CD14-positive monocyte (primary cell): ENCODE measurements around the gene RAB5IF. TPM values are rescaled to one million over a fixed set of nuclear protein-coding genes. Genes with fewer than 3 reads are reported as not detected.
A peak's percentile ranks its signal among the peaks of the same experiment; 100 is the strongest.

Experiments used
- DNase-seq, 3 donors: peaks; one replicate each; pipeline ENCODE4 v3.0.0-alpha.2; 2011 to 2022
- H2AFZ ChIP-seq: 2 replicates; pipeline ENCODE4 v1.6.0; 2012; ENCODE audit warnings: mild to moderate bottlenecking, low read depth, low read length, inconsistent platforms; ENCODE audit not compliant: insufficient read depth, poor library complexity, severe bottlenecking
- H3K27ac ChIP-seq, 2 donors: 1 replicate in 1 of 2; 2 replicates in 1 of 2; pipeline ENCODE4 v1.5.1; 2012 to 2013; ENCODE audit warnings: low read length in 2 of 2, control low read depth in 1 of 2, inconsistent platforms in 1 of 2, low read depth in 1 of 2, mild to moderate bottlenecking in 1 of 2
- H3K27me3 ChIP-seq, 2 donors: one replicate each; pipeline versions ENCODE4 v1.6.0 to v1.6.1; 2011 to 2013; ENCODE audit warnings: low read length in 2 of 2; ENCODE audit not compliant: control insufficient read depth in 2 of 2, insufficient read depth in 2 of 2
- H3K36me3 ChIP-seq, 2 donors: replicated peaks in 1 of 2; 1 replicate in 1 of 2; 2 replicates in 1 of 2; pipeline versions ENCODE4 v1.5.1 to v1.6.1; 2012 to 2013; ENCODE audit warnings: low read length in 2 of 2, control low read depth in 1 of 2, inconsistent platforms in 1 of 2, mild to moderate bottlenecking in 1 of 2; ENCODE audit not compliant: insufficient read depth in 2 of 2, control insufficient read depth in 1 of 2
- H3K4me1 ChIP-seq, 2 donors: 1 replicate in 1 of 2; 2 replicates in 1 of 2; pipeline versions ENCODE4 v1.5.1 to v1.6.1; 2012 to 2013; ENCODE audit warnings: low read length in 2 of 2, control low read depth in 1 of 2, inconsistent platforms in 1 of 2, mild to moderate bottlenecking in 1 of 2, moderate library complexity in 1 of 2; ENCODE audit not compliant: insufficient read depth in 2 of 2, control insufficient read depth in 1 of 2
- H3K4me2 ChIP-seq: replicated peaks from 2 replicates; pipeline ENCODE3; 2012; ENCODE audit warnings: low read length, moderate library complexity, mild to moderate bottlenecking; ENCODE audit not compliant: poor library complexity, severe bottlenecking; ENCODE audit errors: extremely low read depth
- H3K4me3 ChIP-seq, 3 experiments: fragments of 200-600 bp in 1 of 3; sonication (generic) in 1 of 3; replicated peaks in 1 of 3; 1 replicate in 2 of 3; 2 replicates in 1 of 3; pipeline ENCODE4 v1.5.1; 2011 to 2013; ENCODE audit warnings: low read length in 3 of 3, mild to moderate bottlenecking in 3 of 3, control low read depth in 2 of 3, low read depth in 2 of 3, inconsistent platforms in 1 of 3, moderate library complexity in 1 of 3
- H3K79me2 ChIP-seq: 2 replicates; pipeline ENCODE4 v1.6.0; 2012; ENCODE audit warnings: mild to moderate bottlenecking, control low read depth, inconsistent platforms, low read length, moderate library complexity; ENCODE audit not compliant: insufficient read depth
- H3K9ac ChIP-seq: 2 replicates; pipeline ENCODE4 v1.6.0; 2017; ENCODE audit warnings: low read length, mild to moderate bottlenecking; ENCODE audit not compliant: insufficient read depth, poor library complexity, severe bottlenecking
- H3K9me3 ChIP-seq, 2 donors: replicated peaks in 1 of 2; 1 replicate in 1 of 2; 2 replicates in 1 of 2; pipeline versions ENCODE4 v1.5.1 to v1.6.1; 2012 to 2013; ENCODE audit warnings: low read length in 2 of 2, control low read depth in 1 of 2; ENCODE audit not compliant: control insufficient read depth in 1 of 2, insufficient read depth in 1 of 2
- H4K20me1 ChIP-seq: 2 replicates; pipeline ENCODE4 v1.6.0; 2012; ENCODE audit warnings: mild to moderate bottlenecking, low read length, control low read depth, moderate library complexity; ENCODE audit not compliant: insufficient read depth
- H3K27ac Mint-ChIP-seq, 7 donors: one replicate each; pipeline ENCODE4 v1.8.0; 2020; ENCODE audit warnings: mild to moderate bottlenecking in 7 of 7, mixed read lengths in 7 of 7, moderate library complexity in 6 of 7, inconsistent platforms in 2 of 7
- H3K27me3 Mint-ChIP-seq, 3 donors: one replicate each; pipeline ENCODE4 v1.8.0; 2021 to 2022; ENCODE audit warnings: low read depth in 3 of 3, mild to moderate bottlenecking in 3 of 3, mixed read lengths in 3 of 3, moderate library complexity in 3 of 3, inconsistent platforms in 1 of 3
- H3K36me3 Mint-ChIP-seq, 2 donors: one replicate each; pipeline ENCODE4 v1.8.0; 2020; ENCODE audit warnings: mixed read lengths in 2 of 2, inconsistent platforms in 1 of 2, mild to moderate bottlenecking in 1 of 2
- H3K4me1 Mint-ChIP-seq: one replicate; pipeline ENCODE4 v1.8.0; 2020; ENCODE audit warnings: mild to moderate bottlenecking, mixed read lengths
- H3K4me3 Mint-ChIP-seq, 2 donors: one replicate each; pipeline ENCODE4 v1.8.0; 2020; ENCODE audit warnings: mild to moderate bottlenecking in 2 of 2, mixed read lengths in 2 of 2, moderate library complexity in 1 of 2
- H3K9me3 Mint-ChIP-seq, 7 donors: one replicate each; pipeline ENCODE4 v1.8.0; 2020 to 2022; ENCODE audit warnings: mixed read lengths in 7 of 7, mild to moderate bottlenecking in 6 of 7, moderate library complexity in 6 of 7, inconsistent platforms in 2 of 7
- CTCF ChIP-seq: fragments of 200-600 bp; IDR thresholded peaks from one replicate; pipeline ENCODE4 v1.8.0; 2022; ENCODE audit warnings: antibody characterized with exemption, mild to moderate bottlenecking
- WGBS: methylation state at CpG from one replicate; pipeline ENCODE4 v1.1.5; 2013; ENCODE audit warnings: missing lambda C conversion rate; ENCODE audit not compliant: insufficient coverage; 5-methylcytosine and 5-hydroxymethylcytosine counted together
- intact Hi-C, 2 donors: fragments of 100-400 bp; cut with micrococcal nuclease; formaldehyde crosslinking; loops; one replicate each; pipeline versions ENCODE4 v1.15.0 to v1.15.1; 2023
- polyA minus RNA-seq: library from RNA; depleted of rRNA, polyadenylated mRNA; stranded (reverse); fragments of >200 nt; gene quantifications from 2 replicates; pipeline ENCODE4 v1.2.3, GENCODE V29; 2012
- polyA plus RNA-seq, 3 donors: library from polyadenylated mRNA; depleted of rRNA in 1 of 3; unstranded in 2 of 3; stranded (reverse) in 1 of 3; fragments of 300-500 nt in 2 of 3; fragments of >200 nt in 1 of 3; fragmentation: Illumina TruSeq in 2 of 3; gene quantifications; 1 replicate in 2 of 3; 2 replicates in 1 of 3; pipeline ENCODE4 v1.2.3, GENCODE V29; 2012 to 2021
- total RNA-seq, 12 experiments: library from RNA in 1 of 12; stranded (reverse) in 1 of 12; fragments of 120-200 nt in 1 of 12; gene quantifications; one replicate each; pipeline ENCODE4 v1.2.4 and lab custom pipeline; 2013 to 2026; ENCODE audit warnings: mixed read lengths in 6 of 12, inconsistent platforms in 1 of 12

RAB5IF gene
- total RNA-seq (2013), result 225 TPM
- polyA plus RNA-seq (100 to 1,000 TPM; 325 to 790 (median 757) TPM), polyA minus RNA-seq (76.2 and 129 TPM in 2 replicates), total RNA-seq (lab: John Stamatoyannopoulos, UW) (2.7 to 12.6 (median 5.5) reads per million in 11 experiments)

- DNase-seq, result peak; percentile 98 to 100 (median 99)
- H3K9me3 Mint-ChIP-seq, result peaks cover 0 to 1% (median 0%) of the 10 kb centered on the region in 7 donors
- Histone ChIP-seq H4K20me1 (peaks cover 49% of the 10 kb centered on the region), H3K9me3 (no peaks in the 10 kb centered on the region), H3K4me3 (peak within 1 kb of the TSS; percentile 81 to 100 (median 84)), H3K79me2 (peaks cover 50% of the 10 kb centered on the region), H3K4me2 (peak within 1 kb of the TSS; percentile 96), H3K27me3 (no peaks in the 10 kb centered on the region), H3K4me1 (peaks cover 40 to 46% of the 10 kb centered on the region in 2 donors), H3K27ac (peak within 1 kb of the TSS; percentile 96 to 97), H3K9ac (peak within 1 kb of the TSS; percentile 93), H3K36me3 (peaks cover 29 to 33% of the 10 kb centered on the region in 2 donors), H2AFZ (peak within 1 kb of the TSS; percentile 74)
- peaks cover 31 to 34% of the 10 kb centered on the region in 2 donors for H3K36me3 Mint-ChIP-seq
- under 1% methylated on average over 84 of the region's 90 CpGs for WGBS
- H3K27me3 Mint-ChIP-seq, result peaks cover 0 to 4% (median 3%) of the 10 kb centered on the region in 3 donors
- peaks cover 35% of the 10 kb centered on the region for H3K4me1 Mint-ChIP-seq
- peak within 1 kb of the TSS; percentile 96 to 99 (median 98) for H3K27ac Mint-ChIP-seq
- peak; percentile 86 for TF ChIP-seq CTCF
- intact Hi-C loops, result loop anchor here (1.0 to 5.0 kb wide), 6 partner anchors 17 to 145 kb away; partner anchors contain the start of gene TGIF2 (in 1 of the 2)
- peak within 1 kb of the TSS; percentile 98 to 99 for H3K4me3 Mint-ChIP-seq
Observed at GRCh38 chr20:36605399-36606157, at the start of gene RAB5IF. Gene RAB5IF, plus strand, starts transcription at chr20:36605779. Its CDS starts 173 bp downstream, at chr20:36605952.

- Mint-ChIP-seq H3K4me1 (no peaks in the 10 kb centered on the region), H3K36me3 (no peaks in the 10 kb centered on the region), H3K27me3 (no peaks in the 10 kb centered on the region), H3K9me3 (peaks cover 6 to 15% (median 7%) of the 10 kb centered on the region in 7 donors), H3K4me3 (no peak overlapping the region), H3K27ac (peak overlapping the region in 1 of 7 donors; percentile 68)
- no peaks in the 10 kb centered on the region for H4K20me1 ChIP-seq
- no peaks in the 10 kb centered on the region for H3K79me2 ChIP-seq
- H3K4me3 ChIP-seq, result no peak overlapping the region
- intact Hi-C loops, result no loop called here
- no peaks in the 10 kb centered on the region for H3K4me1 ChIP-seq
- TF ChIP-seq CTCF, result no peak
- H2AFZ ChIP-seq, result no peak overlapping the region
- peaks cover 5 to 13% of the 10 kb centered on the region in 2 donors for H3K9me3 ChIP-seq
- H3K4me2 ChIP-seq, result no peak overlapping the region
- WGBS, result 95% methylated on average over 2 of the region's 2 CpGs
- H3K36me3 ChIP-seq, result no peaks in the 10 kb centered on the region
- H3K27ac ChIP-seq, result no peak overlapping the region
- DNase-seq, result no peak
- no peaks in the 10 kb centered on the region for H3K27me3 ChIP-seq
- H3K9ac ChIP-seq, result no peak overlapping the region
Observed at GRCh38 chr20:36562724-36563123, 42.9 kb upstream of the RAB5IF start.
